AG09319 (cell line): ENCODE measurements around the gene NPAS4.

ENCODE experiments used
- DNase-seq: peaks from one replicate; pipeline ENCODE4 v3.0.0-alpha.2; 2010; ENCODE audit warnings: low read depth; ENCODE audit errors: extremely low read depth
- CTCF ChIP-seq: IDR thresholded peaks from 2 replicates; pipeline ENCODE4 v1.5.1; 2011; ENCODE audit warnings: low read depth, mild to moderate bottlenecking, inconsistent platforms, low read length, moderate library complexity

The NPAS4 gene

DNA sequence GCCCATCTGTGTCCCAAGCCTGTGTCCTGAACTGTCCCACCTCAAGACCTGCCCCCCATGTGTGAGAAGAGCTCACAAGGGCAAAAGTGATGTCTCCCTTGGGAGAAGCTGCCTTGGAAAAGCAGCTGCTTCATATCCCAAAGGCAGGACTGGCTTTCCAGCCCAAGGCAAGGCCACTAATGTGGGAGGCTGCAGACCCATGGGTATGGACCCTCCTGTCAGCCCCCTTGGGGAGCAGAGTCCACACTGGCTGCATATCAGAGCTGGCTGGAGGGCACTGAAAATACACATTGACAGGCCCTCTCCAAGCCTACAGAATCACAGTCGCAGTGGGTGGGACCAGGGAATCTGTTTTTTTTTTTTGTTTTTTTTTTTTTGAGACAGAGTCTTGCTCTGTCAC, 48.6 kb downstream of the NPAS4 start:
- no peak for DNase-seq

GRCh38 chr11:66470015-66470414, 49.2 kb downstream of the NPAS4 start:
- no peak for TF ChIP-seq CTCF
- no peak for DNase-seq

More for the DNA sequence above, 48.6 kb downstream of the NPAS4 start:
- no peak for TF ChIP-seq CTCF

DNA sequence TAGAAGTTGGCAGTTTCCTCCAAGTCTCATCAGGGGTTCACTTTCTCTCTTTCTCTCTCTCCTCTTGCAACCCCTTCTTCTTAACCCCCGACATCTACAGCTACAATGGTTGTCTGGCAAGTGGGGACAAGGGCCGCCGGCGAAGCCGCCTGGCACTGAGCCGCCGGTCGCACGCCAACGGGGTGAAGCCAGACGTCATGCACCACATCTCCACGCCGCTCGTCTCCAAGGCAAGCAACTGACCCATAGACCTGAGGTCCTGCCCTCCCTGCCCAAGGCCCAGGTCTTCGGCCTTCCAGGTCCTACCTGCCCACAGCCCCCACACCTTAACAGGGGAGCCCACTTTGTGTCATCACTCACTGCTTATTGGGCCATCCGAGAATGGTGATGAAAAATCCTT, 50.3 kb downstream of the NPAS4 start:
- DNase-seq: no peak
- TF ChIP-seq CTCF: no peak

DNA sequence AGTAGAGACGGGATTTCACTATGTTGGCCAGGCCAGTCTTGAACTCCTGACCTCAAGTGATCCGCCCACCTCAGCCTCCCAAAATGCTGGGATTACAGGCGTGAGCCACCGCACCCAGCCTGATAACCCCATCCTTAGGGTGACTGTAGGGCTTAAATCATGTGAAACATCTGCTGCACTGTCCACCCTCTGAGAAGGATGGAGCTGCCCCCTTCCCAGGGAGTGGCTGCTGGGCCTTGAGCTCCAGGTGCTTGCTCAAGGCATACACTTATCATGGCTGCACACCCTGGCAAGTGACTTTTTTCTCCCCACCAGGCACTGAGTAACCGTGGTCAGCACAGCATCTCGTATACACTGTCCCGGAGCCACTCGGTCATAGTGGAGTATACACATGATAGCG, 51.2 kb downstream of the NPAS4 start:
- TF ChIP-seq CTCF: no peak
- DNase-seq: no peak

DNA sequence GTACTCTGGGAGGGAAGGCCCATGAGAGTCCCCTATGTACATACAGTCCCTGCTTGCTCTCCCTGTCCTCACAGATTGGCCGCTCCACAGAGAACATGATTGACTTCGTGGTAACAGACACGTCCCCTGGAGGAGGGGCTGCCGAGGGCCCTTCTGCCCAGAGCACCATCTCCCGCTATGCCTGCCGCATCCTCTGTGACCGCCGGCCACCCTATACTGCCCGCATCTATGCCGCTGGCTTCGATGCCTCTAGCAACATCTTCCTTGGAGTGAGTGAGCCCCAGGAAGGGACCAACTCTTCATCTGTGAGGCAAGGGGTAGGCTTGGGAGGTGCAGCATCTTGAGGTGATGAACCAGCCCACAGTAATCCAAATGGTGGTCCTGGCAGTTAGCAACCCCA, 52.3 kb downstream of the NPAS4 start:
- no peak for DNase-seq
- TF ChIP-seq CTCF: no peak

GRCh38 chr11:66473608-66474515, 53.0 kb downstream of the NPAS4 start:
- DNase-seq: no peak
- TF ChIP-seq CTCF: no peak

GRCh38 chr11:66475349-66476172, 54.7 kb downstream of the NPAS4 start:
- TF ChIP-seq CTCF: no peak
- no peak for DNase-seq
